NOMO-1 treated with dmso at 0.1 percent for 144 hours (cell line): ENCODE measurements around the gene SCAMP4.

ENCODE experiments used
- DNase-seq: peaks from one replicate; lab custom pipeline; 2025; ENCODE audit not compliant: unreplicated experiment; lab: John Stamatoyannopoulos, UW

SCAMP4 gene

DNA sequence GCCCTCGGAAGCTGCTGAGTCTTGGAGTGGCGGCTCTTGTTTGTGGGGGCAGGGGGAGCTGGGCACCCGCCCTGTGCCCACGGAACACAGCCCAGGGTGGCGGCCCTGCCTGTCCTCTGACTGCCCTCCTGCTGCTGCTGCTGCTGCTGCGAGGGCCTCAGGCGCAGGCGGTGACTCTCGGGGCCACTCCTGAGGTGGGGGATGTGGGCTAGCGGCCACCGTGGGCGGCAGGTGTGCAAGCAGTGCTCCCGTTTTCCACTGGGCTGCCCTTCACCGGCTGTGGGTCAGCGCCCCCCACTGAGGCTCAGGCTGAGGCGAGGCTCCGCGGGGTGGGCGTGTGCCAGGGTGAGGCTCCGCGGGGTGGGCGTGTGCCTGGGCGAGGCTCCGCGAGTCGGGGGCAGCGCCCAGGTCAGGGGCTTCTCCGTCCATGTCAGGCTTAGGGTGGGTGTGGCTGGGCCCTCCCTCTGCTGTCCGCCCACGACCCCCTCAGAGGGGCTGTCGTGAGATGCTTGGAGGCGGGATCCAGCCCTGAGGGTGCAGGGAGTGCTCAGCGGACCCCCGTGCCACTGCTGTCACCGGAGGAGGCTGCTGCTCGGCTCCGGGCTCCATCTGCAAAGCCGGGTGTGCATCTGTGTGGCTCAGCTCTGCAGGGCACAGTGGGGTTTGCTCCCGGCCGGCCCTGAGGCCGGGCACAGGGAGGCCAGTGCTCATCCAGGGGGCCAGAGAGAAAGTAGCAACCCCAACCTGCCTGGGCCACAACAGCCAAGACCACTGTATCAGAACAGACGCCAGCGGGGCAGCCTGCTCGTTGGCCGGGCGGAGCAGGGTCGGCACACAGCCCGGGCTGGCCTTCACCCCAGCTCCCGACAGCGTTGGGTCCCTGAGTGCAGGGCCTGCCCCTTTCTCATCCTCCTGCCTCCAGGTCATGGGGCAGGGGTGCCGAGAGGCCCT, 50.2 kb downstream of the SCAMP4 start:
- DNase-seq, result no peak

DNA sequence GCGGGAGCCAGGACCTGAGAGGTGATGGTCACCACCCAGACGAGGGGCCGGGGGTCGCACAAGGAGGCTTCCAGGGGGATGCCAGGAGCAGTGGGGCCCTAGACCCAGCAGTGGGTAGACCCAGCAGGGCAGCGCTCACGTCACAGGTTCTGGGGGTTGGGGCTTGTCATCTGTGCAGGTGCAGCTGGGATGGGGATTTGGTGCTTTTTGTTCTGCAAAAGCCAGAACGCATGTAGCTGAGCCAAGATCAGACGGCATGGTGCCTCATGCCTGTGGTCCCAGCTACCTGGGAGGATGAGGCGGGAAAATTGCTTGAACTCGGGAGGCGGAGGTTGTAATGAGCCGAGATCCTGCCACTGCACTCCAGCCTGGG, 50.9 kb downstream of the SCAMP4 start:
- no peak for DNase-seq

DNA sequence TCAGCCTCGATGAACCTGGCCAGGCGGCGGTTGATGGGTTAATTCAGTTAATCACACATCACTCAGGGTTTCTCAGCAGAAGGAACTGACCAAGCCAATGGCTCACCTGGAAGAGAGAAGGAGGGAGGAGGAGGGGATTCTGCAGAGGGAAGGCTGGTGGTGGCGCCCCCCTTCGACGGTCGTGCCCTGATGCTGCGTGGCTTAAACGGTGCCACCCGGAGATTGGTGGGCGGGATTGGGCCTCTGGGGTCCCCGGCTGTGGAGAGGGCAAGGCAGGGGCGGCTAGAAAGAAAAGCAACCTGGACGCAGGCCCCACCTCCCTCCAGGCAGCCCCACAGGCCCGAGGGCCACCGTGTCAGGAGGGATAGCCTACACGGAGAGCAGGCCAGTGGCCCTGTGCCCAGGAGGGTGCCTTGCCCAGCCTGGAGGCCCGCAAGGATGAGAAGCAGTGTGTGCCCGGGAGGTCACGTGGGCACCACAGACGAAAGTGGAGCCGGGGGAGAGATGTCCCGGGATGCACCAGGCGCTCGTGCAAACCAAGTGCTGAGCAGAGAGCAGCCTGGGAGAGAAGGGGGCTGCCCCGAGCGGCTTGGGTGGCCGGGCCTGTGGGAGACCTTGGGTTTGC, 51.8 kb downstream of the SCAMP4 start:
- DNase-seq, result no peak

DNA sequence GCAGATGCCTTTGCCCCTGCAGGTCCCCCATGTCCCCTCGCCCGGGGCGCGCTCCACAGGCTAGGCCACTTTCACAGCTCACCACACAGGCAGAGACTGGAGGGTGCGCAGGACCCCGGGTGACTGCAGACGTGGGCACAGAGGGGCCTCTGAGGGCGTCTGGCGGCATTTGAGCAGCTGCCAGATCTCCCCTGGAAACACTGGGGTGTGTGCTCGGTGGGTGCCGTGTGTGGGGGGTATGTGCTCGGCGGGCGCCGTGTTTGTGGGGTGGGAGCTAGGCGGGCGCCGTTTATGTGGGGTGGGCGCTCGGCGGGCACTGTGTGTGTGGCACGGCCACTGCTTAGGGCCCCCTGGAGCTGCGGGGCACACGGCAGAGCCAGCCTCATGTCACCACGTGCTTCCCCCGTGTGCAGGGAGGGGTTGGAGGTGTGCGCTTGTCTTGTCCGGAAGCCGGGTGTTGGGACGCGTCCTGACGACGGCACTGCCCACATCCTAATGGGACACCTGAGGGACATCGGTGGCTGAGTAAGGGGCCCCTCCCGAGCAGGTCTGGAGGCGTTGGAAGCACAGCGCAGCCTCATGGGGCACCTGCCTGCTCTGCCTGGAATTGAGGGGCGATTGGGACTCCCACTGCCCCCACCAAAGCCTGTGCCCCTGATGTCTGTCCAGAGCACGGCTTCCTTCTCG, 52.5 kb downstream of the SCAMP4 start:
- DNase-seq, result no peak

DNA sequence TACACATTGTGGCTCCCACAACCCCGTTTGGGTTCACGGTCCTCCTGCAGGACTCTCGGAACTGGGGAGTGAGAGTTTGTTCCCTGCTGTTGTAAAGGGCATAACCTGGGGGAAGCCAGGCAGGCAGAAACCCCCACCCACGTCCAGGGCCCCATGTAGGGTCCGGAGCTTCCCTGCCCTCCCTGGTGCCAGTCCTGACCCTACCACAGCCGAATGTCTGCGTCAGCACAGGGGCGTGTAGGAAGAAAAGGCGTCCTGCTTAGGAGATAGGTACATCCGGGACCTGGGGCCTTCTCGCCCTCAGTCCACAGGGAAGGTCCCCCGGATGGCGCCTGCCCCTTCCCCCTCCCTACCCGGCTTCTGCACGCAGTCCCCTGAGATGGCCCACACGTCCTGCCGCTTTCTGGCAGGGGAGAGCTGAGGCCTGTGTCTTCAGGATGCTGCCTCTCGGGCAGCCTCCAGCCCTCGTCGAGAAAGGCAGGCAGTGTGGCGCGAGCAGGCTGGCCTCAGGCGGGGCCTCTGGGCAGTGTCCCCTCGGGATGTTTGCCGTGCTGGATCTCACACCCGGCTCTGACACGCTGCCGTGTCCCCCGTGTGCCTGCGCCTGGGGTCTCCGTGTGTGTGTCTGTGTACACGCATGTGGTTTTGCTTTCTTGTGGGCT, 54.9 kb downstream of the SCAMP4 start:
- no peak for DNase-seq

DNA sequence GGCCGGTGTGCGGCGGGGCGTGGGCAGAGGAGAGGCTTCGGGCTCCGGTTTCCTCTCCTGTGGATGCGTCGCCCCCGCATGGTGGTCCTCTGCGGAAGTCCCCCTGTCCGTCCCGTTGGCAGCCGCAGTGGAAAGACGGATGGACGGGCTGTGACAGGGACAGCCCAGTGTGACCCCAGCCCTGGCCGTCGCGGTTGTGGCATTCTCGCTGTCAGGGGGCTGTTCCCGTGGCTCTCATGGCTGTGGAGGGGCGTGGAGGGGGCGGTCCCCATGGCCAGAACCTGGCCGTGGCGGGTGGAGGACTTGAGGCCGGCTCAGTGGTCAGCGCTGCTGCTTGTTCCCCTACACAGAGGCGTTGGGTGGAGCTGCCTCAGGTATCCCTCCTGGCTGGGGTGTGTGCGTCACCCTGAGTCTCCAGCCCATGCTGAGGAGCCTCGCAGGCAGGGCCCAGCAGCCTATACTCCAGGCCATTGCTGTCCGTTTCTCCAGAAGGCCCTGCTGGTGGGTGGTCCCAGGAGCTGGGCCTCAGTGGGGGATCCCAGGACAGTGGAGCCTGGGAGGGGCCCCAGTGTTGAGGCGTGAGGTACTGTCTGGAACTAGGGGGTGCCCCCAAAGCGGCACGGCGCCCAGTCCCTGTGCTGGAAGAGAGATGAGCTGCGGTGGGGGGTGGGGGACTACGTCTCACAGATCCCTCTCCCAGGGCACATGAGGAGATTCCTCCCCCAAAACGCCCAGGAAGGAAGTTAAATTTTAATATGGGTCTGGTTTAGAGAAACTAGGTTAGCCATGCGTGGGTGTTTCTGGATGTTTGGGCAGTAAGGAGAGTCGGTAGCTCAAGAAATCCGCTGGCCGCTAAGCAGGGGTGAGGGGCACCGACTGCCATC, 56.0 kb downstream of the SCAMP4 start:
- DNase-seq, result no peak

DNA sequence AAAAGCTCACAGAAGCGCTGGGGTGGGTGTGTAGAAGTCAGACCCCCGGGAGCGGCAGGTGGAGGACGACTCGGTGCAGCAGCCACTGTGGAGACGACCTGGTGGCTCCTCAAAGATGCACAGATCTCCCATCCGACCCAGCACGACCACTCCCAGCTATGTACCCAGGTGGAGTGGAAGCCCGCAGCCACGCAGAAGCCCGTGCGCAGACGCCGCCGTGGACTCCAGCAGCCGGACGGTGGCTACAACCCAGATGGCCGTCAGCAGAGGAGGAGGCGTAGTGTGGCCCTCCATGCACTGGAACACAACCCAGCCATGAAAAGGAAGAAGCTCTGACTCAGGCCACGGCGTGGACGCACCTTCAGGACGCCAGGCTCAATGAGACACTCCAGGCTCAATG, 57.5 kb downstream of the SCAMP4 start:
- DNase-seq, result no peak

DNA sequence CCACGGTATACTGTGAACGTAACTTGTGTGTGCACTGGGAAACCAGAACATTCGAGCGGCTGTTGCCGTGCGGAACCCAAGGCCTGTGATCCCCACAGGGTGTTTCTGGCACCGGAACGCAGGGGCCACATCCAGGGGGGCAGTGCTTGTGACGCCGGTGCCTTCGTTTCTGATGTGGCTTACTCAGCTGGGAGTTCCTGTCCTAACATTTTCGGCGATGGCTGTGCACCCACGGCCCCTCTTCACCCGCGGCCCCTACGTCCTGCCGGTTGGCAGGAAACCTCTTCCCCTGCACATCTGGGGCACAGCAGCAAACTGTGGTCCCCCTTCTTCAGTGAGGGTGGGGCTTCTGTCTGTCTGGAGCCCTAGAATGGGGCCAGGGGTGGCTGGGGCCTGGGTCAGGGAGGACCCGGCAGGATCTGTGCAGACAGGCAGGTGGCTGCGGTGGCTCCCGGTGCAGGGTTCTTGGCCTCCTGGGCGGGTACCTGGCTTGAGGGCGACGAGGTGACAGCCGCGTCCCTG, 61.9 kb downstream of the SCAMP4 start:
- DNase-seq, result no peak

DNA sequence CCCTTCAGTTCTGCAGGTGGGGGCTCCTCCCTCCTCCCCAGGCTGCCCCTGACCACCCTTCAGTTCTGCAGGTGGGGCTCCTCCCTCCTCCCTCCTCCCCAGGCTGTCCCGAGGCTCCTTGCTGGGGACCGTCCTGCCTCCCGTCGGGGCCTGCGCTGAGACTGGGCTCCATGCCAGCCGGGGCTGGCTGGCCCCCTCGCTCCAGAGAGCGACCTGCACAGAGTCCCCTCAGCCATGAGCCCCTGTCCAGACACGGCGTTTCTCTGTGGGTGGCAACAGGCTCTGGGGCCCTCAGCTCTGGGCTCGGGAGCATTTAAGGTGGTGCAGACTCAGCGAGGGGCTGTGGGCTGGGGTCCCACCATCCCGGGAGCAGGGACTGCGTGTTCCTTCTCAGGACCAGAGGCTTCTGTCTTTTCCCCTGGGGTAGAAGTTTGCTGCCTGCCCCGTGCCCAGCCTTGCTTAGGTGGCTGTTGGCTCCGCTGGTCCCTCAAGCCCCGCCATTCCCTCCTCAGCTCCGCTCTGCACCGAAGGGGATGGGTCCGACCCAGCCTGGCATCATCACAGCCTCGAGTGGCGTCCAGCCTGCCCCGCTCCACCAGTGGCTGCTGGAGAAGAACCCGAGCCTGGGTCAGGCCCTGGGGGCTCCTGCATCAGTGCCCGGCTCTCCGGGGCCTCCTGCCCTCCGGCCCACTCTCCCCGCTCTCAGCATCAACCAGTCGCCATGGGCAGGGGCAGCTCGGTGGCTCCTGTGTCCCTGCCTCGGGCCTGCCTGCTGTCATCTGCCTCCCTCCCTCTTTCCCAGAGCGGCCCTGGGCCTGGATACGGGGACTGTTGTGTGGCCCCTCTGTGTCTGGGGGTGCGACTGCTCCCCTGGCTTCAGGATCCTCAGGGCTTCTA, 63.3 kb downstream of the SCAMP4 start:
- DNase-seq, result no peak

DNA sequence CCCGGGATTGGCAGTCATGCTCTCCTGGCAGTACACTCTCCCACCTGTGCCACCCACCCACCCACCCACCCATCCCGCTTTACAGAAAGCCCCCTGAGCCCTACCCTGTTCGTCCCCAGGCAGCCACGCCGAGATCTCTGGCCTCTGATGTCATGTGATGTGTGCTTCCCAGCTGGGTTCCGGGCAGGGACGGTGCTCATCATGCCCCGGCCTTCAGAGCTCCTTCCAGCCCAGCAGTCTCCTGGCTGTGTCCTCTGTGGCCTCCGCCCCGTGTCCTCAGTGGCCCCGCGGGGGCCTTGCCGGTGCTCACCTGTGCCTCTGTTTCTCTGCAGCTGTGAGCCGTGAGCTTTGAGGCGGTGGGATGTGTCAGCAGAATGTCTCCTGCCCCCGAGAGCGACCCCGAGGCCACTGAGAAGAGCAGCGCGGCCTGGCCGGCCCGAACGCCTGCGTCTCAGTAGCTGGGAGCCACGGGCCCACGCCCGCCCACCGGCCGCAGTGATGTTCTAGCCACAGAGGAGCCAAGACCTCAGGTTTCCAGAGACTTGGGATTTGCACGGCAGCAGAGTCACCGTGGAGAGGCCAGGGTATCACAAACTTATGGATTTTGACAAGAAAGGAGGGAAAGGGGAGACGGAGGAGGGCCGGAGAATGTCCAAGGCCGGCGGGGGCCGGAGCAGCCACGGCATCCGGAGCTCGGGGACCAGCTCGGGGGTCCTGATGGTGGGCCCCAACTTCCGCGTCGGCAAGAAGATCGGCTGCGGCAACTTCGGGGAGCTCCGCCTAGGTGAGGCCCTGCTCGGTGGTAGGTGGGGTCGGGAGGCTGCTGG, 64.2 kb downstream of the SCAMP4 start:
- DNase-seq, result no peak

DNA sequence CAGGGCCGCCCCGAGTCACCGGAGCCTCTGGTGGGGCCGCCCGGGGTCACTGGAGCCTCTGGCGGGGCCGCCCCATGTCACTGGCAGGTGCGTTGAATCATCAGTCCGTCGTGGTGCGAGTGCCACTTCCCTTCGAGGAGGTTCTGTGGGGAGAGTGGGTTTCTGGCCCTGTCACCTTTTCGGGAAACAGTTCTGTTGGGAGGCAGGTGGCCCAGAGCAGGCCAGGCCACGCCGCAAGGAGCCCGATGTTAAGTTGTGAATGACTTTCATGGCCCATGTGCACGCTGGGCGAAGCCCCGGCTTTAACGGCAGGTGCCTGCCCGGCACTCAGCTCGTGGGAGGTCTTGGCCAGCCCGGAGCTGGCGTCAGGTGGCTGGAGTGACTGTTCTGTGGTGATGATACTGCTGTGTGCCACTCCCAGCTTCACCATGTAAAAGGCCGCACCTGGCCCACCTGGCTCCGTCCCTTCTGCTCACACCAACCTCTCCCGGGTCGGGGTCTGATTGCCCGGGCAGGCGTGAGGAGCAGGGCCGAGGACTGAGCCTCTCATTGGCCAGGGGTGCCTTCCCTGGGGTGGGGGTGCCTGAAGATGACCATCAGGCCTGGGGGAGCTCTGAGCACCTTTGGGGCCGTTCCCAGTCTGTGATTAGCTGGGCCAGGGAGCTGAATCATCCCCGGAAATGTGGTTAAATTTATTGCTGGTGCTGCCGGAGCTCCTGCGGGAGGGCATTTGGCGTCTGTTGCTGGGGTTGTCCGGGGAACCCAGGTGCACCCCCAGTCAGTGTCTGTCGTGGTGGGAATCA, 65.0 kb downstream of the SCAMP4 start:
- DNase-seq, result no peak

DNA sequence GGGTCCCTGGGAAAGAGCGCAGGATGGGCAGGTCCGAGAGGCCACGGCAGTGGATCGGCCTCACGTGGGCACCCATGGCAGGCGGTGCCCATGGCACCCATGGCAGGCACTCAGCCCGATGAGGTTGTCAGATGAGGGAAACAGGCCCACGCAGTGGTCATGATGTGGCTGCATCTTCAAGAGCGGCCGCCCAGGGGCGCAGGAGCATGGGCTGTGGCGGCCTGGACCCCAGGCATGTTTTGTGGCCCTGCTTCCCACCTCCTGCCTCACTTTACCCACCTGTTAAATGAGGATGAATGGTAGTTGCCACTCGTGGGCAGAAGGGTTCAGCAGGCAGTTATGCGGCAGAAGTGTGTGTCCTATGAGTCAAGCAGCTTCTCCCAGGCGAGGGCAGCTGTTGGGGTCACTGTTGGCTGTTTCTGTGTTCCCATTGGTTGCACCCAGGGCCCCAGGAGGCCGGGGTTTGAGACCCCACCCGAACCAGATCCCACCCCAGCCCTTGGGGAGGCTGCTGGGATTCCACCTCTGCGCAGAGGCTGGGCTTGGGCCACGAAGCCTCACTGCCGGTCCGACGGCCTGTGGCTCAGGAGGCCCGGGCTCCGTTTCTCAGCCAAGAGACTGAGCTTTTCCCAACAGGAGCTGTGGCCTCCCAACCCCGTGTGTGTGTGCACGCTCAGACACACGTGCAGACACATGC, 65.8 kb downstream of the SCAMP4 start:
- no peak for DNase-seq

DNA sequence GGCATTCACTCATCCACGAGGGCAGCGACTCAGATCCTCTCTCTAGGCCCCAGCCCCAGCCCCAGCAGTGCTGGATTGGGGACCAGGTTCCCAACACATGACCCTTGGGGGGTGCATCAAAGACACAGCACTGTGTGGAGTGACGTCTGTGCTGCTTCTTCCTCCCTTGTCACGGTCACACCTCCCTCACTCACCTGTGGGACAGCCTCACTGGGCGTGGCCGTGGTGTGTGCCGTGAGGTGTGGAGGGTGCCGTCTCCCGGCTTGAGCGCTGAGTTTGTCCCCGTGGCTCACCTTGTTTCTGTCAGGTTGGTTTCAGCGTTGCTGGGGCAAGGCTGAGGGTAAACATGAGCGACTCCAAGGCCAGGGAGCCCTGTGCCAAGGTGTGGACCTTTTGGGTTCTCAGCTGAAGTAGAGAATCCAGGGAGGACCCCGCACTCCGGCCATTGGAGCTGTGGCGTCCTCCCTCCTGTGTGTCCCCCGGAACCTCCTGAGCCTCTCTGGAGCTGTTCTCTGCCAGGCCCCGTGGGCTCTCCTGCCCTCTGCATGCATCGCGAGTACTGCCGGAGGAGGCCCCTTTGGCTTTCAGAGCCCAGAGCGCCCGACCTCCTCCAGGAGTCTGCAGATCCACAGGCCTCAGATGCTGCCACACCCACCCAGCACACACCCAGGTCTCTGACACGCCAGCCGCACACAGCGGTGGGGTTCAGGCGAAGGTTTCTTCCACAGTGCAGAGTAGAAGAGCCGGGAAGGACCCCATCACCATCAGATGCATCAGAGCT, 69.4 kb downstream of the SCAMP4 start:
- no peak for DNase-seq

DNA sequence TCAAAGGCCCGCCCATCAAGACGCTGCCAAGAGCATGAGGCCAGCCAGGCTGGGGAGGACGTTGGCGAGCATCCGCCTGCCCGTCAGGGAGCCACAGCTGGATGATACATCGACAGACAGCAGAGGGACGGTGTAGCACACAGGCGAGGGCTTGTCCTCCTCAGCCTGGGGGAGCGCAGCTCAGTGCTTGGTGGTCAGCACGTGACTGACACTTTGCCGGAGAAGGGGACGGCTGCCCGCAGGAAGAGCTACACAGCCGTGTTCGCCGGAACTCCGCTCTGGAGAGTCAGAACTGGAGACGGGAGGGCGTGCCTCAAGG, 69.9 kb downstream of the SCAMP4 start:
- DNase-seq, result no peak
